Measurements from ENCODE around the gene TTC34. TPM values are rescaled to one million over a fixed set of nuclear protein-coding genes. Genes with fewer than 3 reads are reported as not detected.
A peak's percentile ranks its signal among the peaks of the same experiment; 100 is the strongest.

The TTC34 gene
- 0.05 and 0.07 TPM in 2 replicates for total RNA-seq (2014; rRNA removed; shearing (Covaris generic))

DNA sequence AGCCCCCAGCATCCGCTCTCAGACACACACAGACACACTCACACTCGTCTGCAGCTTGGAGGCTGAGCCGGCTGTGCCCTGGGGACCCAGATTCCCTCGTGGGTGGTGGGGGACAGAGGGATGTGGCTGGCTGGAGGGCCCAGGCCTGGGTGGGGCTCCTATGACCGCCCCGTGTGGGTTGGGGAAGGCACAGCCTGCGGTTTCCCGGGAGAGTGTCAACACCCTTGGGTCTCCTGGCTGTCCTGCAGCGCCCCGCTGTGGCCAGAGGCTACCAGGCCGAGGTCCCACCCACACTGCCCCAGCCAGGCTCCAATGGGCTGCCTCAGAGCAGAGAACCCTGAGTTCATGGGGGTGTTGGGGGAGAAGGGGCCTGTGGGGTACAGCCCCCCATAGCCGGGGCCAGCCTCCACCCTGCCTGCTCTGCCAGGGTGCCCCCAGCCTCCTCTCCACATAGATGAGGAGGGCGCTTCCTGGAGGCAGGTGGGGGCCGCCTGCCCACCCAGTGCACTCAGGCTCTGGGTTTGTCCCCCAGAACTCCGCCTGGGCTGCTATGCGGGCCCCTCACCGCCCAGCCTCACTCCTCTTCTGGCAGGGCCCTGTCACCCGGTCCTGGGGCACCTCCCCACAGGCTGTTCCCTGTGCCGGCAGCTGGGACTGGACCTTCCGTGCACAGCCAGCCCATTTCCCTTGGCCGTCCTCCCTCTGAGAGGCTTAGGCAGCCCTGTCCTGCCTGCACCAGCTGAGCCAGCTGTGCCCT is at the start of gene TTC34:
TTC34 (minus strand) TSS at position 159 of the 757 bp plus-strand sequence. CDS start 866 bp downstream, outside the sequence.
- DNase-seq (ENCODE audit: low read depth), result peak; percentile 34

- DNase-seq (ENCODE audit: low read depth), result no peak
These were observed 49.0 kb upstream of the TTC34 start for GRCh38 chr1:2850502-2850901.

DNA sequence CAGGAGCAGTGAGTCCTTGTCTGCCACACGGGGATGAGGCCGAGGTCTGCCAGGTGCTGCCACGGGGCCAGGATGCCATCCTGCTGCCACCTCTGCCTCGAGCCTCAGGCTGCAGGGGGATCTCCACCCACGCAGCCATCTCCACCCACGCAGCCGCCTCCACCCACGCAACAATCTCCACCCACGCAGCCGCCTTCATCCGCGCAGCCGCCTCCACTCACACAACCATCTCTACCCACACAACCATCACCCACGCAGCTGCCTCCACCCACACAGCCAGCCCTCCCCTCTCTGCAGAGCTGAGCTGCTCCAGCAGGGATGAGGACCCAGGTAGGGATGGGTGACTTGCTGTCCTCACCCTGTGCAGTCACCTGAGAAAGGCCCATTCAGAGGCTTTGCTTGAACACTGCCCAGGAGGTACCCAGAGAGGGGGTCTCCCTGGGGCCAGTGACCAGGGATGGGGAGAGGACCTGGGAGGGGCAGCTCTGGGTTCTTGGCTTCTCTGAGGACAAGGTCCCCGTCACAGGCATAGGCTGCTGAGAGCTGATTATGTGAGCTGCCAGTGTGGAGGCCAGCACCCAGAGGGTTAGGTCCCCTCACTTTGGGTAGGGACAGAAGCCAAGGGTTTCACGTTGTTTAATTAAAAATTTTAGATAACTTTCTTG is 46.6 kb upstream of the TTC34 start:
- DNase-seq (ENCODE audit: low read depth), result no peak

DNA sequence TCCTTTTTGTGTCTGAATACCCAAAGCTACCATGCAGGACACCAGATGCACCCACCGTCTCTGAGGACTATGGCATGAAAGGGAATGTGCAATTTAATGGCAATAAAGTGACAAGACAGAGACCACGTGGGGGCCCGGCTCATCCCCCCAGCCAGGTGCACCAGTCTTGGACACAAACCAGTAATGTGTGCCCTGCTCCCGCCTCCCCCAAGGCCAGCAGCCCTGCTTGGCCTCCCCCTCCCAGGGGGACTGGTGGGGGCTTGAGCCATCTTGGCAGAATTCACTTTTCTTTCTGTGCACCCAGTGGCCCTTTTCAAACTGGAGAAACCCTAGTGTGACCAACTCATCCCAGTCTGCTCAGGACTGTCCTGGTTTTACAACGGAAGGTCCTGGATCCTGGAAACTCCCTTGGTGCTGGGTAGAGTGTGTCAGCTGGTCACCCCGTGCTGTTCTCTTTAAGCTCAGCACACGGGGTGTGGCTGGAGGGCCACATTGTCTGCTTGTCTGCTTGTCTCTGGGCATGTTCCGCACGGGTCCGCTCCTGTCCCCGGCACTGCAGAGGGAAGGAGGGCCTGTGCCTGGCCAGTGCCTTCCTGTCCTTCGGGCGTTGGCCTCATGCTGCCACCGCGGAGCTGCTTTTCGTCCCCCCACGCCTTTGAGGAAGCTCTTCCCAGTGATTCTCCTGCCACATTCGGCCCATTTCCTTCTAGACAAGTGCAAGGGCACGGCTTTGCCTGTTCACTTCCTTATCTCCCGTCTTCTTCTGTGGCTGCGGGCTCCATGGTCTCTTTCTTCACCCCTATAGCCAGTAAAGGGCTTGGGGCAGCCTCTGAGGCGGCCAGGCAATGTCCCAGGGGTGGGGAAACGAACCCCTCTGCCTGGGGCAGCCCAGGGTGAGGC is 45.8 kb upstream of the TTC34 start:
- no peak for DNase-seq (ENCODE audit: low read depth)

- DNase-seq (ENCODE audit: low read depth), result no peak
These were observed 44.4 kb upstream of the TTC34 start for GRCh38 chr1:2845869-2846268.

DNA sequence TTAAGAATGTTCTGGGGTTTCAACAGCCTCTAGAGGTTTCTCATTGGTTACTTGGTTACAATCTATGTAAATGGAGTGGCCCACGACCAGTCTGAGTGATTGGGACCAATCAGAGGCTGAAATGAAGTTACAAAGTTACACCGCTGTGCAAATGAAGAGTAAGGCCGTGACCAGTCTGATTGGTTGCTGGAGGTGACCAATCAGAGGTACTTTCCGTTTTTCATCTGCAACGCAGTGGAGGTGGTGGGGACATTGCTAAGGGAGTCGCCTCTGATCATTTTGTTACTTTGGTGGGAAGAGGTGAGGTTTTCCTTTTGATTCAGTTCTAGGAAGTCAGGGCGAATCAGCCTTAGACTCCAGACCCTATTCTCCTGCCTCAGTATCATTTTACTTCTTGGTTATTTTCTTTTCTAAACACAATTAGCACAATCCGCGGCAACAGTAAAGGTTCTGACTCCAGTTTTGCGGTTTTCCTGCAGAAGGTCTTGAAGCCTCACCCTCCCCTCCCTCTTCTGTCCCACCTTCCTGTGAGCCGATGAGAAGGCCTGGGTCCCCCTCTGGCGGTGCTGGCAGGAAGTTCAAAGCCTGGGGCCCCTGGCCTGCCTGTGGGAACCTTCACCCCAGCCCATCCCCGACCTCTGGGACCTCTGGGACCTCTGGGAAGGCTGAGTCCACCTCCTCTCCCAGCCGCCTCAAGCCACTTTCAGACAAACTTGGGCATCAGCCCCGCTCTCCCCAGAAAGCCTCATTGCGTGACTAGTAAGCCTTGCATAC is 38.7 kb upstream of the TTC34 start:
- DNase-seq (ENCODE audit: low read depth), result no peak

DNA sequence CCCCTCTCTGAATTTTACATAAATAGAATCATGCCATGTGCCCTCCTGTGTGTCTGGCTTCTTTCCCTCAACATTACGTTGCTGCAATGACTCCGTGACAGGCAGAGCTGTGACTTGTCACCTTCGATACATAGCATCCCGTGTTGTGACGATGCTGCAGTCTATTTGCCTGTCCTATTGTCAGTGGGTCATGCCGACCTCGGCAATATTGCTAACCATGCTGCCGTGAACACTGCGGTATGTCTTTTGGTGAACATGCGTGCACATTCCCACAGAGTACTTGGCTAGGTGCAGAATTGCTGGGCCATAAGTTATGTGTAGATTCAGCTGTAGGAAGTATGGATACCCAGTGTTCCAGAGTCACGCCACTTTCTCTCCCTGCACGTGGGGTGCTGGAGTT is 36.3 kb upstream of the TTC34 start:
- no peak for DNase-seq (ENCODE audit: low read depth)

DNA sequence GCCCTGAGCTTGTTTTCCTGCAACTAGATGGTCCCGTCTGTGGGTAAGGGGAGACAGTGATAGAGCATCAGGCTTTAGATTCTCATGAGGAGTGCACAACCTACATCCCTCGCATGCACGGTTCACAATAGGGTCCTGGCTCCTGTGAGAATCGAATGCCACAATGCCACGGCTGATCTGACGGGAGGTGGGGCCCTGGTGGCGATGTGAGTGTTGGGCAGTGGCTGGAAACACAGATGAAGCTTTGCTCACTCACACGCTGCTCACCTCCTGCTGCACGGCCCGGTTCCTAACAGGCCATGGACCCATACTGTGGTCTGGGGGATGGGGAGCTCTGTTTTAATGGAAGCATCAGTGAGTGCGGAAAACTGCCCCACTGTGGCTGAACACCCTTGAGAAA is 35.8 kb upstream of the TTC34 start:
- DNase-seq (ENCODE audit: low read depth), result no peak

DNA sequence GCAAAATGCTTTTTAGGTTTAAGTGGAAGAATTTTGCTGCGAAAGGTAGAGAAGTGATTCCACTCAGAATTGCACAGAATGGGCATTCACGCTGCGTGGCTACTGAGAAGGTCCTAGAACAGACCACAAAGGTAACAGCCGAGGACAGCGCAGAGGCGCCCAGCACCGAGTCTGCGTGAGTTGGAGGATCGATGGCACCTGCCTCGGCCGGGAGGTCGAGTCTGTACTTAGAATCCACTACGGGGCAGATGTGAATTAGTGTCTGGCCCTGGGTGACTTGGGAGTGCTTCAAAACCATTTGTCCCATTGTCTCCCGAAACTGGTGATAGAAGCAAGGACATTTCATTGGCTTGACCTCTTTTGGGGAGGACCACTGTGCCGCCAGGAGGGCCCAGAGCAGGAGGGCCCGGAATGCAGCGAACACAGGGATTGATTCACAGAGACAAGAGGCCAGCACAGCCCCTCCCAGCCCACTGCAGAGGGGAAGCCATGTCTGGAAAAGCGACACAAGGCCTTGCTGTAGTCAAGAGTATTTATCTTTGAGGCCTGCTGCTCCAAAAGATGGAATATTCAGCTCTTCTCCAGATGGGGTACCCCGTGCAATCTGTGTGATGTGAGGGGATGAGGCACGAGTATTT is 35.0 kb upstream of the TTC34 start:
- no peak for DNase-seq (ENCODE audit: low read depth)

DNA sequence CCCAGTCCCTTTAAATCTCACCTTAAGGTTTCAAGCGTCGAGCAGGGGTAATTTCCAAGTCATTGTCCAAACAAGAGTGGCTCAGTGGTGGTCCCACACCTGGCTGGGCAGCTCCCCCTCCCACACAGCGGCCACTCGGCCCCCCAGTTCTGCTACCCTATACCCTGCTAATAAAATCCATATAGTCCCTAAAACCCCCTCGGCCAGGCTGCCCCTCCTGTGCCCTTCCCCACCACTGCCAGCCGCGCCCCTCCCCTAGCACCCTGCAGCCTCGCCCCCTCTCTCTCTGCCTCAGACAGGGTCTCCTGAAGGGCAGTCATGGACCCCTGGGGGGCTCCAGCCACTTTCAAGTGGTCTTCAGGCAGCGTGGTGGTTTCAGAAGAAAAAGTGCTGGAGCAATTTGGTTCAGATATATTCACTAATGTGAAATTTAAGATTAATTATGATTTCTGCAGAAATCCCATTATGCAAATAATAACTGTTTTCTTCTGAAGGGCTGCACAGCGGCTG is 34.2 kb upstream of the TTC34 start:
- DNase-seq (ENCODE audit: low read depth), result no peak

- no peak for DNase-seq (ENCODE audit: low read depth)
These were observed 33.5 kb upstream of the TTC34 start for GRCh38 chr1:2834741-2835564.

DNA sequence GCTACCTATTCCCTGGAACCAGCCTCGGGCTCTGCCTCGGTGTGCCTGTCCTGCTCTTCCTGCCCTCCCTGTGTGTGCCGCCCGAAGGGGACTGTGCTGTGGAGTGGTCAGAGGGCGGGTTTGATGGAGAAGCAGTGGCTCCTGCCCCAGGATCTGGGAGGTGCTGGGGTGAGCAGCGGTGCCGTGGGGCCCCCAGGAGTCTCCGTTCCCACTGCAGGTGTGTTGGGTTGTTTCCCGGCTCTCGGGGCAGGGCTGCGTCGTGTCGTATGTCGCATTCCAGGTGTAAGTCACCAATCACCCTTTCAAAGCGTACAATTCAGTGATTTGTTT is 32.6 kb upstream of the TTC34 start:
- DNase-seq (ENCODE audit: low read depth), result no peak

DNA sequence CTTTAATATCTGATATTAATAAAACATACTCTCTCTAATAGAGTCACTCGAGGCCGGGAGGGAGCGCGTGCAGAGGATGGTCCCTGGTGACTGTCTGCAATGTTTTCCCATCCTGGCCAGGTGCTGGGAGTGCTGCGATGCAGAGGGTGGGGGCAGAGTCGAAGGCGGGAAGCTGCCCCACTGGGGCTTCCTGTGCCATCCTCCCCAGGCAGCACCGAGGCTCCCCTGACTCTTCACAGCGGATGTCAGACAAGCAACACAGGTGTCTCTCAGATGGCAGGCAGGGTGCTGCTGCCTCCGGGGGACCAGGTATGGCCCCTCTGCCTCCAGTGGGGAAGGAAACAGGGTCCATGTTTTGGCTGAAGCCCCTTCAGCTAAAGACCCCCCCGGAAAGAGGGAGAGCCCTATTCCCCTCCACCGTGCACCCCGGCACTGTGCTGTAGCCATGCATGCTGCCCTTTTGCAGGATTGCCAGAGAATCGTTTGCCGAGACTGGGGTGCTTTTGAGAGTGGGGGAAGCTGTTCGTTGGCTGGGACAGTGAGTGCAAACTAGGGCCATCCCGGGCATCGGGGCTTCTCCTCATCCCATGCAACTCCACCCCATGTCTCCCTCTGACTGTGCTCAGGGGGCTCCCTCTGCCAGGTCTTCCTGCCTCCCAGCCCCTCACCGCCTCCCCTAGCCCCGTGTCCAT is 32.1 kb upstream of the TTC34 start:
- DNase-seq (ENCODE audit: low read depth), result no peak

DNA sequence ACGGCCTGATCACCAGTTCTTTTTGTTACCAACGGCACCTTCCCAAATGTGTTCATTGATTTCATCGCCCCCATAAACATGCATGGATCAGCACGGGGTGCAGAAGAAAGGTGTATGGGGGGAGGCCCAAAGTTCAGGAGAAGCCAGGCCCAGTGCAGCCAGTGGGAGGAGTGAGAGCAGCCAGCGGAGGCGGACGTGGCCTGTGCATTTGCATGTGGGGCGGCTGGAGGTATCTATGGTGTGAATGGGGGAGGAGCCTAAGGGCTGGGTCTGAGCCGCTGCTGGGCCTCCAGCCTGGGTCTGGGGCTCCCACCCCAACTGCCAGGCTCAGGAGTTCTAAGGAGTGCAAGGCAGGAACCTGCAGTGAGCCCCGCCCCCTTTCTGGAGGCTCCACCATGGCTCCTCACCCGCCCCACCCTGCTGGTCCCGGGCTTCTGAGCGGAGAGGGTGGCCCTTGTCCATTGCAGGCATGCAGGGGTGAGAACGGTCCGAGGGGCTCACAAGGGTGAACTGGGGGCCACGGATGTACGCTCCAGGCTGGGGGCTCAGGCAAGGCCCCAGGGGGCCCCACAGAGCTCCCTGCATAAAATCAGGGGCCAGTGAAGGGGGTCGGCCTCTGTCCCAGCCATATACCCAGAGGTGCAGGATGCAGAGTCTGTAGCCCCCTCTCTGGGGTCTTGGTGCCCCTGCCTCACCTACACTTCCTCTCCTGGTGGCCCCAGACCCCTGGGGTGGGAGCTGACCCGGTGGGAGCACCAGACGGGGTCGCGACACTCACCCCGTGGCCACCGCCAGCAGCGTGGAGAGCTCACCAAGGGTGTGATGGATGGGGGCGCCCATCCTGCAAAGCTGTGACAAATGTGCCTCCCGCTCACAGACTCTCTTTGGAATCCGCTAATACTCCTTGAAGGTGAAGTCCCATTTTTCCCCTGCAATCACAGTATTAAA is 31.3 kb upstream of the TTC34 start:
- DNase-seq (ENCODE audit: low read depth), result no peak

- DNase-seq (ENCODE audit: low read depth), result no peak
These were observed 30.2 kb upstream of the TTC34 start for GRCh38 chr1:2831596-2832212.

- no peak for DNase-seq (ENCODE audit: low read depth)
These were observed 29.4 kb upstream of the TTC34 start for GRCh38 chr1:2830761-2831425.

All from M059J (cell line).